Hepatocyte (in vitro differentiated cells): ENCODE results near the gene MGAT4A. TPM values are rescaled to one million over a fixed set of nuclear protein-coding genes. Genes with fewer than 3 reads are reported as not detected.

ENCODE experiments used
- DNase-seq: peaks from one replicate; pipeline ENCODE4 v3.0.0-alpha.2; 2016; ENCODE audit warnings: low spot score
- H2AFZ ChIP-seq: fragments of 200-600 bp; sonication (generic); 2 replicates; pipeline ENCODE4 v1.6.0; 2016; ENCODE audit warnings: antibody characterized with exemption, mild to moderate bottlenecking
- H3K27ac ChIP-seq: fragments of 200-600 bp; sonication (generic); 2 replicates; pipeline ENCODE4 v1.5.1; 2016; ENCODE audit warnings: mild to moderate bottlenecking
- H3K27me3 ChIP-seq: fragments of 200-600 bp; sonication (generic); 2 replicates; pipeline ENCODE4 v1.6.1; 2016
- H3K36me3 ChIP-seq: fragments of 200-600 bp; sonication (generic); replicated peaks from 2 replicates; pipeline ENCODE4 v1.5.1; 2016; ENCODE audit warnings: low read depth; ENCODE audit not compliant: insufficient read depth
- H3K4me1 ChIP-seq: fragments of 200-600 bp; sonication (generic); 2 replicates; pipeline ENCODE4 v1.5.1; 2016; ENCODE audit warnings: mild to moderate bottlenecking, moderate library complexity; ENCODE audit not compliant: insufficient read depth
- H3K4me2 ChIP-seq: fragments of 200-600 bp; sonication (generic); 2 replicates; pipeline ENCODE4 v1.6.0; 2016
- H3K4me3 ChIP-seq: fragments of 200-600 bp; sonication (generic); 2 replicates; pipeline ENCODE4 v1.5.1; 2016; ENCODE audit warnings: mild to moderate bottlenecking
- H3K79me2 ChIP-seq: fragments of 200-600 bp; sonication (generic); 2 replicates; pipeline ENCODE4 v1.6.0; 2017; ENCODE audit warnings: mild to moderate bottlenecking
- H3K9me2 ChIP-seq: fragments of 200-600 bp; sonication (generic); replicated peaks from 2 replicates; pipeline ENCODE4 v1.6.0; 2017; ENCODE audit warnings: mild to moderate bottlenecking; ENCODE audit not compliant: insufficient read depth
- H3K9me3 ChIP-seq: fragments of 200-600 bp; sonication (generic); 2 replicates; pipeline ENCODE4 v1.5.1; 2016; ENCODE audit warnings: low read depth, mild to moderate bottlenecking
- H4K20me1 ChIP-seq: fragments of 200-600 bp; sonication (generic); 2 replicates; pipeline ENCODE4 v1.6.0; 2016; ENCODE audit warnings: mild to moderate bottlenecking; ENCODE audit not compliant: insufficient read depth, poor library complexity, severe bottlenecking
- EZH2 ChIP-seq: fragments of 200-600 bp; sonication (generic); IDR thresholded peaks from 2 replicates; pipeline ENCODE4 v1.6.1; 2016; ENCODE audit warnings: antibody characterized with exemption, mild to moderate bottlenecking, borderline replicate concordance
- EZH2phosphoT487 ChIP-seq: fragments of 200-600 bp; sonication (generic); IDR thresholded peaks from one replicate; pipeline ENCODE4 v1.6.1; 2018; ENCODE audit warnings: antibody characterized with exemption, mild to moderate bottlenecking, low read depth, moderate library complexity; ENCODE audit not compliant: unreplicated experiment, severe bottlenecking
- WGBS: methylation state at CpG from one replicate; pipeline ENCODE4 v1.1.6; 2016; ENCODE audit warnings: low lambda C conversion rate; ENCODE audit errors: missing lambda C conversion rate; 5-methylcytosine and 5-hydroxymethylcytosine counted together
- polyA plus RNA-seq: library from polyadenylated mRNA; unstranded; fragments of >200 nt; fragmentation: Nextera tagmentation; extraction: Ambion mirVana; gene quantifications from 2 replicates; pipeline ENCODE4 v1.2.1, GENCODE V29; 2016
- total RNA-seq: library from RNA; depleted of rRNA; stranded (reverse); fragments of >200 nt; gene quantifications from 2 replicates; pipeline ENCODE4 v1.2.3, GENCODE V29; 2014
- TF ChIP-seq, protein P1 (sequence below): fragments of 200-600 bp; sonication (generic); IDR thresholded peaks from 2 replicates; pipeline ENCODE4 v1.5.1; 2016; ENCODE audit warnings: antibody characterized with exemption, mild to moderate bottlenecking; ENCODE audit not compliant: poor library complexity

Gene MGAT4A
- total and polyA plus RNA-seq, 2 experiments from 2014 or later = 10.1 to 21.6 TPM

DNA sequence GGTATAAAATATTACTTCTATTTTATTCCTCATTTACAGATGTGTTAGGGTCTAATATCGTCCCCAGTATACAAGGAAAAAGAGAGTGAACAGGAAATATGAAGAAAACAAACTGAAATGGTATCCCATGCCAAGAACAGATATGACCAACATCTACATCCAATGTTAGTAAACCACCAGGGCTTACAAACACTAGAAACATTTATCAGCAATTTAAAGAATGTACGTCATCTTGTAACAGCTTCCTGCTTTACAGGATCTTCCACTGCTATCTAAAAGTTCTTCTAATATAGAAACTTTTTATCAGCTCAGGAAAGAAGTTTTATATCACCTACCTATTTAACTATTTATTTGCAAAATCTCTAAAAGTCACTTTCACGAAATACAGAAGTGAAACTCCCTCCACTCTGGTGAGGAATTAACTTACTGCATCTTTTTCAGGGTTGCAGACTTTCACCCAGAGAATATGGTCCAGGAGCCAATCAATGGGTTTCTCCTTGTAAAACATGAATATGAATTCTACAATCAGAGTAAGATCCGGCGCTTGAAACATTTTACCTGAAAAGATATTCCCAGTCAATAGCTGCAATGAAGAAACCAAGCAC is 87.3 kb downstream of the MGAT4A start:
- Histone ChIP-seq H3K27me3 (no peaks in the 10 kb centered on the region), H3K27ac (no peak overlapping the region), H3K9me3 (no peaks in the 10 kb centered on the region), H3K4me2 (no peak overlapping the region), H3K9me2 (no peaks in the 10 kb centered on the region), H3K4me3 (no peak overlapping the region), H2AFZ (no peak overlapping the region), H3K4me1 (no peaks in the 10 kb centered on the region), H3K36me3 (no peaks in the 10 kb centered on the region), H4K20me1 (no peaks in the 10 kb centered on the region), H3K79me2 (no peaks in the 10 kb centered on the region)
- no peak for DNase-seq
- TF ChIP-seq, protein P1, sequence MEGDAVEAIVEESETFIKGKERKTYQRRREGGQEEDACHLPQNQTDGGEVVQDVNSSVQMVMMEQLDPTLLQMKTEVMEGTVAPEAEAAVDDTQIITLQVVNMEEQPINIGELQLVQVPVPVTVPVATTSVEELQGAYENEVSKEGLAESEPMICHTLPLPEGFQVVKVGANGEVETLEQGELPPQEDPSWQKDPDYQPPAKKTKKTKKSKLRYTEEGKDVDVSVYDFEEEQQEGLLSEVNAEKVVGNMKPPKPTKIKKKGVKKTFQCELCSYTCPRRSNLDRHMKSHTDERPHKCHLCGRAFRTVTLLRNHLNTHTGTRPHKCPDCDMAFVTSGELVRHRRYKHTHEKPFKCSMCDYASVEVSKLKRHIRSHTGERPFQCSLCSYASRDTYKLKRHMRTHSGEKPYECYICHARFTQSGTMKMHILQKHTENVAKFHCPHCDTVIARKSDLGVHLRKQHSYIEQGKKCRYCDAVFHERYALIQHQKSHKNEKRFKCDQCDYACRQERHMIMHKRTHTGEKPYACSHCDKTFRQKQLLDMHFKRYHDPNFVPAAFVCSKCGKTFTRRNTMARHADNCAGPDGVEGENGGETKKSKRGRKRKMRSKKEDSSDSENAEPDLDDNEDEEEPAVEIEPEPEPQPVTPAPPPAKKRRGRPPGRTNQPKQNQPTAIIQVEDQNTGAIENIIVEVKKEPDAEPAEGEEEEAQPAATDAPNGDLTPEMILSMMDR = no peak
- TF ChIP-seq EZH2 (no peak), EZH2phosphoT487 (no peak)
- 90% methylated on average over 5 of the region's 5 CpGs for WGBS

DNA sequence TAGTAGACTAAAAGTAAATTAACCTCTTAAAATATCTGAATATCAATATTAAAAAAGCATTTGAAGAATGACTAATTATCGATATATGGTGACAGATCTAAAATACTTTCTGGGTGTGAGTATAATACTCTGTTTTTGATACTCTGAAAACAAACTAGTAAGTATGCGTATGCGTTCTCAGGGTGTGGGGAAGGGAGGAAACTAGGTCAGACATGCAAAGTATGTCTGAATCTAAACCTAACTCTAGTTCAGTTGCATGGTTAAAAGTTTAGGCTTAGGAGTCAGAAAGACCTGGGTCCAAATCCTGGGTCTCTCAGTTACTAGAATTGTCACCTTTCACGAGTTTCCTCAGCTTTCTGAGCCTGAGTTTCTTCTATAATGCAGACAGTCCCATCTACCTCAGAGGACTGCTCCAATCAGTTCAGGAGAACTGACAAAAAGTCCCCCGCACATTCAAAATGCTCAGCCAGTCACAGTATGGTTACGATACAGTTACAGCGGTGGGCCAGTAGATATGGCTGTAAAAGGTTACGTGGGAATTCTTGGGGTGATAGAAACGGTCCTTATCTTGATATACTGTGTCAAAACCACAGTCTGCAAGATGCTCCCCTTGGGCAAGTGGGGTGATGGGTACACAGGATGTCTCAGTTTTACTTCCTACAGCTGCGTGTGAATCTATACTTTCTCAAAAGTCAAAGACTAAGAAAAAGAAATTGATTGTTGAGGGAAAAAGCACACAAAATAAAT is 93.4 kb downstream of the MGAT4A start:
- DNase-seq = no peak
- Histone ChIP-seq H3K27me3 (no peaks in the 10 kb centered on the region), H3K36me3 (no peaks in the 10 kb centered on the region), H3K9me2 (no peaks in the 10 kb centered on the region), H3K4me1 (no peaks in the 10 kb centered on the region), H3K4me2 (no peak overlapping the region), H3K9me3 (no peaks in the 10 kb centered on the region), H3K79me2 (no peaks in the 10 kb centered on the region), H3K27ac (no peak overlapping the region), H3K4me3 (no peak overlapping the region), H2AFZ (no peak overlapping the region), H4K20me1 (no peaks in the 10 kb centered on the region)
- TF ChIP-seq EZH2 (no peak), EZH2phosphoT487 (no peak)
- TF ChIP-seq, protein P1 = no peak
- 84% methylated on average over 10 of the region's 10 CpGs for WGBS

DNA sequence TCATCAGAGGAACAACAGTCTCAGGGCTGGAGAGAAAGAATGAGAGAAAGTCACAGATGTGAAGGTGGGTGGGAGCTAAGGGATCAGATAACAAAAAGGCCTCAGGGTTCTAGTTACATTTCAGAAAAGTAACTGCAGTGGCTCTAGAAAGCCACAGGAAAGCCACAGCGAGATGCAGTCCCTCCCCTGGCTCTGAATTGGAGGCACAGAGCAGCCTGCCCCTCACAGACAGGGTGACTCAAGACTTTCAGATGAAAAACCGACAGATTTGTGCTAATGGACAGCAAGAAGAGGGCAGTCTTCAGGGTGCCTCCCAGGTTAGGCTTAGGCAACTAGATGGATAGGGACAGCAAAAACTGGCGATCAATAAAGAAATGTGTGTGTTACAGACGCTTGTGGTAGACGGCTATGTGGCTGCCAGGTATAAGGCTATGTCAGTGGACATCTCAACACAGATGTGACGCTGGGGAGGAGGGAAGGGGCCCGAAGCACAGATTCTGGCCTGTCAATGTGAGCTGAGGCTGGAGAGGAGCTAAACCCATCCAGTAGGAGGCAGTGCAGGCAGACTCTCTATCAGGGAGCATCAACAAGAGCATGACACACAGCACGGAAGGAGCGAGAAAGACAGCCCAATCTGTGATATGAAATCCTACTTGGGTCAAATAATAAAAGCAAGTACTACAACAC is 96.4 kb downstream of the MGAT4A start:
- no peaks in the 10 kb centered on the region for H3K27me3 ChIP-seq
- H3K4me2 ChIP-seq = no peak overlapping the region
- no peaks in the 10 kb centered on the region for H3K9me3 ChIP-seq
- no peaks in the 10 kb centered on the region for H3K79me2 ChIP-seq
- H4K20me1 ChIP-seq = no peaks in the 10 kb centered on the region
- H3K4me3 ChIP-seq = no peak overlapping the region
- no peak for TF ChIP-seq EZH2
- TF ChIP-seq, protein P1 = peak; percentile 26
- no peak for TF ChIP-seq EZH2phosphoT487
- WGBS = 65% methylated on average over 9 of the region's 9 CpGs
- H2AFZ ChIP-seq = no peak overlapping the region
- H3K4me1 ChIP-seq = no peaks in the 10 kb centered on the region
- no peak for DNase-seq
- H3K27ac ChIP-seq = no peak overlapping the region
- H3K9me2 ChIP-seq = no peaks in the 10 kb centered on the region
- no peaks in the 10 kb centered on the region for H3K36me3 ChIP-seq
